ENCODE measurements around the gene DNAH11. TPM values are rescaled to one million over a fixed set of nuclear protein-coding genes. Genes with fewer than 3 reads are reported as not detected.
"Not testable (repeated sequence)": the region's sequence is repeated elsewhere in the genome, so short reads cannot be mapped to it uniquely, and the experiment has no call there.

Gene DNAH11
- polyA plus RNA-seq, 4 donors, result 0.24 to 0.33 TPM; not detected in 2

DNA sequence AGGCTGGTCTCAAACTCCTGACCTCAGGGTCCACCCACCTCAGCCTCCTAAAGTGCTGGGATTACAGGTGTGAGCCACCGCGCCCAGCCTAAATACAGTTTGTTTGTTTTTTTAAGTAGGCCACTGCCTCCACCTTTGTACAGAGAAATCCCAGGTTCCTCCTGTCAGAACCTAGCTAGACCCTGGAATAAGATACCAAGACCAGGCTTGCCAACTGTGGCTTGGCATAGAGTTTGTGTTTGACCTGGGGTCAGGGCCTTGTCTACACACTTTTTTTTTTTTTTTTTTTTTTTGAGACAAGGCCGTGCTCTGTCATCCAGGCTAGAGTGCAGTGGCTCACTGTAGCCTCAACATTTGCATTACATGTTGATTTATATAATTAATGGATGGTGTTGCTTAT lies 34.3 kb upstream of the DNAH11 start:
- no peak overlapping the region for H3K27ac ChIP-seq (ENCODE audit: low read depth in 1 of 3, low read length in 2 of 3)
- DNase-seq (no peak), FAIRE-seq (no peak)
- H3K36me3 ChIP-seq (ENCODE audit: control insufficient read depth in 3 of 3, insufficient read depth in 2 of 3, low read depth in 1 of 3, low read length in 3 of 3), result peaks cover 2 to 8% (median 3%) of the 10 kb centered on the region in 3 donors
- no peaks in the 10 kb centered on the region for H3K27me3 ChIP-seq (ENCODE audit: control insufficient read depth in 3 of 3, insufficient read depth in 3 of 3, low read length in 3 of 3)
- WGBS, 3 donors, result 95 to 98% (median 98%) methylated on average over 3 of the region's 3 CpGs
- peaks cover 0 to 4% of the 10 kb centered on the region in 2 donors for H3K9me3 ChIP-seq (ENCODE audit: control insufficient read depth in 2 of 2, insufficient read depth in 1 of 2, low read depth in 1 of 2, low read length in 1 of 2)
- H3K4me3 ChIP-seq (ENCODE audit: low read depth in 1 of 3, low read length in 3 of 3), result no peak overlapping the region
- no peaks in the 10 kb centered on the region for H3K4me1 ChIP-seq (ENCODE audit: control insufficient read depth in 3 of 3, insufficient read depth in 2 of 3, low read depth in 1 of 3, low read length in 2 of 3)

DNA sequence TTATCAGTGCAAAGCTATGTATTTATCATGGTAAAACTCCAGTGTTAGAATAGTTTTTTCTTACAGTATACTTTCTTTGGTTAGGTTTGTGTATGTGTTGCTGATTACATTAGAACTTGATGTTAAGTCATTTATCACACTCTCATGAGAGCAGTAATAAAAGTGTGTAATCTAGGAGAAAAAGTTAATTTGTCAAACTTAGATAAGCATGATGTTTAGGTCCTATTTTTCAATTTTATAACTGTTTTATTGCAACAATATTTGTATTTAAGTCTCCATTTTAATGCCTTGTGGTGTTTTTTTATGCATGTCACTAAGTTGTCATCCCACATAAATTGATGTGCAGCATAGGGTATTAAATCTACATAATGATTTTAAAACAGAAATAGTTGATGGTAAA lies 28.8 kb upstream of the DNAH11 start:
- Histone ChIP-seq H3K27ac (ENCODE audit: low read depth in 1 of 3, low read length in 2 of 3) (no peak overlapping the region), H3K4me3 (ENCODE audit: low read depth in 1 of 3, low read length in 3 of 3) (no peak overlapping the region), H3K9me3 (ENCODE audit: control insufficient read depth in 2 of 2, insufficient read depth in 1 of 2, low read depth in 1 of 2, low read length in 1 of 2) (no peaks in the 10 kb centered on the region), H3K27me3 (ENCODE audit: control insufficient read depth in 3 of 3, insufficient read depth in 3 of 3, low read length in 3 of 3) (no peaks in the 10 kb centered on the region), H3K36me3 (ENCODE audit: control insufficient read depth in 3 of 3, insufficient read depth in 2 of 3, low read depth in 1 of 3, low read length in 3 of 3) (peaks cover 0 to 3% (median 2%) of the 10 kb centered on the region in 3 donors), H3K4me1 (ENCODE audit: control insufficient read depth in 3 of 3, insufficient read depth in 2 of 3, low read depth in 1 of 3, low read length in 2 of 3) (no peaks in the 10 kb centered on the region)
- DNase-seq, result no peak
- no peak for FAIRE-seq

DNA sequence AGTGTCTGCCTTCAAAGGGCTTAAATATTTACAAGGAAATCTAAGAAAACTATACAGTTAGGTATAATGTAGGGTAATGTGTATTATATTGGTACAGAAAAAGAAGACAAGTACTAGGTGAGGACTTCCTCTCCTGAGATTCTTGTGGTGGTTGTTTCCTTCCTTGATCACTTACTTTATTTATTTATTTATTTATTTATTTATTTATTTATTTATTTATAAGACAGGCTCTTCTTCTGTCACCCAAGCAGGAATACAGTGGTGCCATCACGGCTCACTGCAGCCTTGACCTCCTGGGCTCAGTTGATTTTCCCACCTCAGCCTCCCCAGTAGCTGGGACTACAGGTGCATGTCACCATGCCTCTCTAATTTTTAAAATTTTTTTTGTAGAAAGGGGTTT lies 18.2 kb upstream of the DNAH11 start:
- Histone ChIP-seq H3K27me3 (ENCODE audit: control insufficient read depth in 3 of 3, insufficient read depth in 3 of 3, low read length in 3 of 3) (no peaks in the 10 kb centered on the region), H3K9me3 (ENCODE audit: control insufficient read depth in 2 of 2, insufficient read depth in 1 of 2, low read depth in 1 of 2, low read length in 1 of 2) (peaks cover 0 to 7% of the 10 kb centered on the region in 2 donors), H3K4me1 (ENCODE audit: control insufficient read depth in 3 of 3, insufficient read depth in 2 of 3, low read depth in 1 of 3, low read length in 2 of 3) (no peaks in the 10 kb centered on the region), H3K4me3 (ENCODE audit: low read depth in 1 of 3, low read length in 3 of 3) (no peak overlapping the region), H3K36me3 (ENCODE audit: control insufficient read depth in 3 of 3, insufficient read depth in 2 of 3, low read depth in 1 of 3, low read length in 3 of 3) (no peaks in the 10 kb centered on the region), H3K27ac (ENCODE audit: low read depth in 1 of 3, low read length in 2 of 3) (no peak overlapping the region)
- DNase-seq (no peak), FAIRE-seq (no peak)
- 97 to 100% (median 100%) methylated on average over 1 of the region's 1 CpG for WGBS, 3 donors

DNA sequence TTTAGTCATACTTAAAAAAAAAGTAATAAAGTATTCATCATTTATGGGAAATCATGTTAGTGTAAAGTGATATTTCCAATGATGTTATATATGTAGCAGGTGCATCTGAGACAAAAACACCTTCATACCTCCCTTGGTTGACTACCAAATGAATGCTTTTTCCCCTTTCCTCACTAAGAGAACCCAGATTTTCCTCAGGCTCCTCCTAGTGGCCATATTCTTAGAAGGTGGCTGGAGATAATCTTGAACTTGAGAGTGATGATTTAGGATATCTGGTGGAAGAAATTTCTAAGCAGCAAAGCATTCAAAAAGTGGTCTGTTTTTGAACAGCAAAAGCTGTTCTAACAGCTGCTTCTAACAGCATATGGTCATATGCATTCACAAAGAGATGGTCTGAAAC lies 16.8 kb upstream of the DNAH11 start:
- H3K27ac ChIP-seq (ENCODE audit: low read depth in 1 of 3, low read length in 2 of 3), result no peak overlapping the region
- no peaks in the 10 kb centered on the region for H3K27me3 ChIP-seq (ENCODE audit: control insufficient read depth in 3 of 3, insufficient read depth in 3 of 3, low read length in 3 of 3)
- peaks cover 0 to 7% of the 10 kb centered on the region in 2 donors for H3K9me3 ChIP-seq (ENCODE audit: control insufficient read depth in 2 of 2, insufficient read depth in 1 of 2, low read depth in 1 of 2, low read length in 1 of 2)
- no peak overlapping the region for H3K4me3 ChIP-seq (ENCODE audit: low read depth in 1 of 3, low read length in 3 of 3)
- DNase-seq (peak in 1 of 2 donors; percentile 10), FAIRE-seq (no peak)
- H3K36me3 ChIP-seq (ENCODE audit: control insufficient read depth in 3 of 3, insufficient read depth in 2 of 3, low read depth in 1 of 3, low read length in 3 of 3), result no peaks in the 10 kb centered on the region
- no peaks in the 10 kb centered on the region for H3K4me1 ChIP-seq (ENCODE audit: control insufficient read depth in 3 of 3, insufficient read depth in 2 of 3, low read depth in 1 of 3, low read length in 2 of 3)

DNA sequence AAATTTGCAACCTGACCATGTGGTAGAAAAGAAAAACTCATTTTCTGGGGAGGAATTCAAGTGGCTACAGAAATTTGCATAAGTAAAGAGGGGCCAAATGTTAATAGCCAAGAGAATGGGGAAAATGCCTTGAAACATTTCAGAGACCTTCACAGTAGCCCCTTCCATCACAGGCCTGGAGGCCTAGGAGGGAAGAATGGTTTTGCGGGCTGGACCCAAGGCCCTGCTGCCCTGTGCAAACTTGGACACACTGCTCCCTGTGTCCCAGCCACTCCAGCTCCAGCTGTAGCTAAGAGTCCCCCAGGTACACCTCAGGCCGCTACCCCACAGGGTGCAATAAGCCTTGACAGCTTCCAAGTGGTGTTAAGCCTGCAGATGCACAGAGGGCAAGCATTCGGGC lies 16.4 kb upstream of the DNAH11 start:
- H3K4me3 ChIP-seq (ENCODE audit: low read depth in 1 of 3, low read length in 3 of 3), result no peak overlapping the region
- 92 to 95% (median 95%) methylated on average over 3 of the region's 3 CpGs for WGBS, 3 donors
- H3K4me1 ChIP-seq (ENCODE audit: control insufficient read depth in 3 of 3, insufficient read depth in 2 of 3, low read depth in 1 of 3, low read length in 2 of 3), result no peaks in the 10 kb centered on the region
- H3K27me3 ChIP-seq (ENCODE audit: control insufficient read depth in 3 of 3, insufficient read depth in 3 of 3, low read length in 3 of 3), result no peaks in the 10 kb centered on the region
- peaks cover 0 to 7% of the 10 kb centered on the region in 2 donors for H3K9me3 ChIP-seq (ENCODE audit: control insufficient read depth in 2 of 2, insufficient read depth in 1 of 2, low read depth in 1 of 2, low read length in 1 of 2)
- no peak for DNase-seq
- no peak overlapping the region for H3K27ac ChIP-seq (ENCODE audit: low read depth in 1 of 3, low read length in 2 of 3)
- FAIRE-seq, result no peak
- no peaks in the 10 kb centered on the region for H3K36me3 ChIP-seq (ENCODE audit: control insufficient read depth in 3 of 3, insufficient read depth in 2 of 3, low read depth in 1 of 3, low read length in 3 of 3)

DNA sequence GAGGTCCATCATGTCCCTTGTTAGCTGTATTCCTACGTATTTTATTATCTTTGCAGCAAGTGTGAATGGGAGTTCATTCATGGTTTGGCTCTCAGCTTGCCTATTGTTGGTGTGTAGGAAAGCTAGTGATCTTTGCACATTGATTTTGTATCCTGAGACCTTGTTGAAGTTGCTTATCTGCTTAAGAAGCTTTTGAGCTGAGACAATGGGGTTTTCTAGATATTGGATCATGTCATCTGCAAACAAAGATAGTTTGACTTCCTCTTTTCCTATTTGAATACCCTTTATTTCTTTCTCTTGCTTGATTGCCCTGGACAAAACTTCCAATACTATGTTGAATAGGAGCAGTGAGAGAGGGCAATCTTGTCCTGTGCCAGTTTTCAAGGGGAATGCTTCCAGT lies 10.4 kb upstream of the DNAH11 start:
- not testable (repeated sequence) for H3K27me3 ChIP-seq (ENCODE audit: control insufficient read depth in 3 of 3, insufficient read depth in 3 of 3, low read length in 3 of 3); FAIRE-seq; H3K9me3 ChIP-seq (ENCODE audit: control insufficient read depth in 2 of 2, insufficient read depth in 1 of 2, low read depth in 1 of 2, low read length in 1 of 2); H3K4me1 ChIP-seq (ENCODE audit: control insufficient read depth in 3 of 3, insufficient read depth in 2 of 3, low read depth in 1 of 3, low read length in 2 of 3); DNase-seq; H3K27ac ChIP-seq (ENCODE audit: low read depth in 1 of 3, low read length in 2 of 3); H3K4me3 ChIP-seq (ENCODE audit: low read depth in 1 of 3, low read length in 3 of 3); H3K36me3 ChIP-seq (ENCODE audit: control insufficient read depth in 3 of 3, insufficient read depth in 2 of 3, low read depth in 1 of 3, low read length in 3 of 3)
- 54 to 79% (median 60%) methylated on average over 1 of the region's 1 CpG for WGBS, 3 donors

DNA sequence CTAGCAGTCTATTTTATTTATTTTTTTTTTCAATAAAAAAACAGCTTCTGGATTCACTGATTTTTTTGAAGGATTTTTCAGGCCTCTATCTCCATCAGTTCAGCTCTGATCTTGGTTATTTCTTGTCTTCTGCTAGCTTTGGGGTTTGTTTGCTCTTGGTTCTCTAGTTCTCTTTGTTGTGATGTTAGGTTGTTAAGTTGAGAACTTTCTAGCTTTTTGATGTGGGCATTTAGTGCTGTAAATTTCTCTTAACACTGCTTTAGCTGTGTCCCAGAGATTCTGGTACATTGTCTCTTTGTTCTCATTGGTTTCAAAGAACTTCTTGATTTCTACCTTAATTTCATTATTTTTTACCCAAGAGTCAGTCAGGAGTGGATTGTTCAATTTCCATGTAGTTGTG lies 9.2 kb upstream of the DNAH11 start:
- not testable (repeated sequence) for DNase-seq; H3K4me1 ChIP-seq (ENCODE audit: control insufficient read depth in 3 of 3, insufficient read depth in 2 of 3, low read depth in 1 of 3, low read length in 2 of 3); FAIRE-seq; H3K9me3 ChIP-seq (ENCODE audit: control insufficient read depth in 2 of 2, insufficient read depth in 1 of 2, low read depth in 1 of 2, low read length in 1 of 2); H3K27ac ChIP-seq (ENCODE audit: low read depth in 1 of 3, low read length in 2 of 3); H3K27me3 ChIP-seq (ENCODE audit: control insufficient read depth in 3 of 3, insufficient read depth in 3 of 3, low read length in 3 of 3); H3K36me3 ChIP-seq (ENCODE audit: control insufficient read depth in 3 of 3, insufficient read depth in 2 of 3, low read depth in 1 of 3, low read length in 3 of 3); H3K4me3 ChIP-seq (ENCODE audit: low read depth in 1 of 3, low read length in 3 of 3)

DNA sequence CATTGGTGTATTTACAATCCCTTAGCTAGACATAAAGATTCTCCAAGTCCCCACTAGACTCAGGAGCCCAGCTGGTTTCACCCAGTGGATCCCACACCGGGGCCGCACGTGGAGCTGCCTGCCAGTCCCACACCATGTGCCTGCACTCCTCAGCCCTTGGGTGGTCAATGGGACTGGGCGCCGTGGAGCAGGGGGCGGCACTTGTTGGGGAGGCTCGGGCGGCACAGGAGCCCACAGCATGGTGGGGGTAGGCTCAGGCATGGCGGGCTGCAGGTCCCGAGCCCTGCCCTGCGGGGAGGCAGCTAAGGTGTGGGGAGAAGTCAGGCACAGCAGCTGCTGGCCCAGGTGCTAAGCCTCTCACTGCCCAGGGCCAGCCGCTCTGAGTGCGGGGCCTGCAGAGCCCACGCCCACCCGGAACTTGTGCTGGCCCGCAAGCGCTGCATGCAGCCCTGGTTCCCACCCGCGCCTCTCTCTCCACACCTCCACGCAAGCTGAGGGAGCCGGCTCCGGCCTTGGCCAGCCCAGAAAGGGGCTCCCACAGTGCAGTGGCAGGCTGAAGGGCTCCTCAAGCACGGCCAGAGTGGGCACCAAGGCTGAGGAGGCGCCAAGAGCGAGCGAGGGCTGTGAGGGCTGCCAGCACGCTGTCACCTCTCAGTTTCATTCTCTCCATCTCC lies 6.3 kb upstream of the DNAH11 start:
- not testable (repeated sequence) for H3K4me1 ChIP-seq (ENCODE audit: control insufficient read depth in 3 of 3, insufficient read depth in 2 of 3, low read depth in 1 of 3, low read length in 2 of 3); H3K27ac ChIP-seq (ENCODE audit: low read depth in 1 of 3, low read length in 2 of 3); FAIRE-seq; H3K36me3 ChIP-seq (ENCODE audit: control insufficient read depth in 3 of 3, insufficient read depth in 2 of 3, low read depth in 1 of 3, low read length in 3 of 3); H3K4me3 ChIP-seq (ENCODE audit: low read depth in 1 of 3, low read length in 3 of 3); DNase-seq; H3K9me3 ChIP-seq (ENCODE audit: control insufficient read depth in 2 of 2, insufficient read depth in 1 of 2, low read depth in 1 of 2, low read length in 1 of 2)
- H3K27me3 ChIP-seq (ENCODE audit: control insufficient read depth in 3 of 3, insufficient read depth in 3 of 3, low read length in 3 of 3), result peaks cover 4 to 23% (median 5%) of the 10 kb centered on the region in 3 donors
- WGBS, 3 donors, result 94% methylated on average over 25 to 27 of the region's 27 CpGs

DNA sequence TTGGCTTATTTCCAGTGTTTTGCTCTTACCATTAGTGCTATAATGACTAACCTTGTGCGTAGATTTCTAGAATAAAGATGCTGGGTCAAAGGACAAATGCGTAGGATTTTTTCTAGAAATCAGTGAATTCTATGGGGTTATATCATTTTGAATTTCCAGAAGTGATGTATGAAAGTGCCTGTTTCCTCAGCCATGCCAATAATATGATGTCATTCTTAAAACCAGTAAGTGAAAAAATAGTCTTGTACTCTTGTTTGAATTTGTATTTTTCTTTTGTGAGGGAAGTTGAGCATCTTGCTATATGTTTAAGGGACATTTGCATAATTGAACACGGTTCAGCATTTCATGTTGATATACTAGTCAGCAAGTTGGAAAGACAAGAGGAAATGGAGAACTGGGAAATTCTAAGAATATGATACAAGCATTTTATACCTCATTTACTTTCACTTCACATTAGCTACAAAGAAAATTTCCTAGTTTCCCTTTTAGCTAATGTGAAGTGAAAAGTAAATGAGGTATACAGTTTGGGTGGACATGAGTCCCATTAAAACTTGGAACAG lies 3.8 kb upstream of the DNAH11 start:
- 81 to 84% (median 82%) methylated on average over 3 of the region's 3 CpGs for WGBS, 3 donors
- no peak overlapping the region for H3K27ac ChIP-seq (ENCODE audit: low read depth in 1 of 3, low read length in 2 of 3)
- FAIRE-seq (no peak), DNase-seq (no peak)
- H3K36me3 ChIP-seq (ENCODE audit: control insufficient read depth in 3 of 3, insufficient read depth in 2 of 3, low read depth in 1 of 3, low read length in 3 of 3), result no peaks in the 10 kb centered on the region
- no peaks in the 10 kb centered on the region for H3K9me3 ChIP-seq (ENCODE audit: control insufficient read depth in 2 of 2, insufficient read depth in 1 of 2, low read depth in 1 of 2, low read length in 1 of 2)
- peaks cover 9 to 46% (median 14%) of the 10 kb centered on the region in 3 donors for H3K27me3 ChIP-seq (ENCODE audit: control insufficient read depth in 3 of 3, insufficient read depth in 3 of 3, low read length in 3 of 3)
- peaks cover 0 to 2% (median 0%) of the 10 kb centered on the region in 3 donors for H3K4me1 ChIP-seq (ENCODE audit: control insufficient read depth in 3 of 3, insufficient read depth in 2 of 3, low read depth in 1 of 3, low read length in 2 of 3)
- H3K4me3 ChIP-seq (ENCODE audit: low read depth in 1 of 3, low read length in 3 of 3), result no peak overlapping the region
